HG02840 (cell line): ENCODE results near the gene TRABD2B.

Experiments used
- ATAC-seq: cut with Tn5 transposase; IDR thresholded peaks from one replicate; pipeline ENCODE4 v1.9.1; 2021; ENCODE audit warnings: mild to moderate bottlenecking, moderate library complexity, moderate number of reproducible peaks; ENCODE audit not compliant: unreplicated experiment, low FRiP score

Gene TRABD2B

DNA sequence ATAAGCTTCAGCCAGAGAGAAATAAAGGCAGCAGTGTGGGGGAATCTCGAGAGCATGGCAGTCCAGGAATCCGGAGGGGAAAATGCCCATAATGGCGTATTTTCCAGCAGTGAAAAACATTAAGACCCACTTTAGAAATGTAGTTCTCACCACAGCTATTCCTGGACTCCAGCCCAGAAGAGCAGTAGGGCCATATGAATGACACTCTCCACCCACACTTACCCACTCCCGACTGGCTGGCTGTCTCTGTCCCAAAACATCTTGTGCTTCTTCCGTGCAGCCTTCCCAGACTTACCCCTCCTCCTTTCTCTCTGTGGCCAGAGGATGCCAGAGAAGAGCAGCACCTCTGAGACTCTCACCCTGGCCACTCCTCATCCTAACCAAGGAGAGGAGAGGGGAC lies 56.4 kb downstream of the TRABD2B start:
- ATAC-seq = no peak

DNA sequence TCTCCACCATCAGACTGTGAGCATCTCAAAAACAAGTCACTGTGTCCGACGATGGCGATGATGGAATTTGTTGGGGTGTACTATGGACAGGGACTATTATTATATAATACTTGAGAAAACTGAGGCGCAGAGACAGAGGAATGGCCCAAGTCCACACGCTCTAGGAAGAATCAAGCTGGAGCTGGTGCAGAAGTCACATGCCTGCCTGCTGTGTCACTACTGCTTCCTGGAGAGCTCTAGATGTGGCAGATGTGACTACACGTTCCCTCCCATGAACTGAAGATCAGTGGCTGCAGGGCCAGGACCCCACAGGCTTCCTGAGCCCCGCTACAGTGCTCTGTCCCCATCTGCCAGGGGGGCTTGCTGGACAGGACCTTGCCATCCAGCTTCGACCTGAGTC lies 56.9 kb downstream of the TRABD2B start:
- ATAC-seq = no peak

DNA sequence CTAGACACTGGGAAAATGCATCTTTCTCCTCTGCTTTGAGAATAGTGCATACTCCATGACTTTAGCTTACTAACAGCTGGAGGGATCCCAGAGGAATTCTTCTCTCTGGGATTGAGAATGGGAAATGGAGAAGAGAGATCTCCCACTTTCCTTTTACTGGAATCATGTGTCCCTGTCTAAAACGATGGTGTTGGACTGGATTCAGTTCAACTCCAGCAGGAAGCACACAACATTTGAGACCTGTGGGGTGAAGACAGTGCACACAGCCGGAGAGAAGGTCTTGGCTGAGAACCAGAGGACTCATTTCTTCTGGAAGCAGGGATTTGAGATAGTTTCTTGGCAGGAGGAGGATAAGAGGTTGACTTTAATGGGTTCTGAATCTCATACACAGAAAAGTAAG lies 58.7 kb downstream of the TRABD2B start:
- no peak for ATAC-seq

DNA sequence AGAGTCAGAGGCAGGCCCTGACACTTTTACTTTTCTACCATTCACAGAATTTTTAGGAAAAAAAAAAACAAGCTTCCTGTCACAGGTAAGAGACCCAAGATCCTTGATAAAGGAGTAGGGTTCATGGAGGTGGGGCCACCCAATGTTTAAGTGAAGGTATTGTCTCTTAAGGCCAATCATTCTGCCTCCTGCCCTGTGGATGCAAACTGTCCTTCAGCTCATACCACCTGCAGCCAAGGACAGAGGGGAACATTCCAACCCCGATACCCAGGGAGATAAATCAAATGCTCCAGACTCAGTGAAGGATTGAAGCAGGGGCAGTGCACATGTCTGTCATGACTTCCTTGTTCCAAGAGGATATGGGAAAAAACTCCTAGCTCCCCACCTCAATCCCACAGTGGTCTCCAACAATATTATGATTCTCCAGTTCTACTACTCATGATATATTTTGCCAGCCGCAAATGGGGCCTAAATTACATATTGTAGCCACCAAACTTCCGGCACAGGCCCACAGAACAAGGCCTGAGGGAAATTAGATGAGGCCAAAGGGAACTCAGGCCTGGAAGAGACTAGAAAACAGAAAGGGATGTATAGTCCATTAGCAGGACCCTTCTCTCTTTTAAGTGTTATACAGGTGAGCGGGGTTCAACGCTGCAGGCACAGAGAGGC lies 59.5 kb downstream of the TRABD2B start:
- no peak for ATAC-seq

DNA sequence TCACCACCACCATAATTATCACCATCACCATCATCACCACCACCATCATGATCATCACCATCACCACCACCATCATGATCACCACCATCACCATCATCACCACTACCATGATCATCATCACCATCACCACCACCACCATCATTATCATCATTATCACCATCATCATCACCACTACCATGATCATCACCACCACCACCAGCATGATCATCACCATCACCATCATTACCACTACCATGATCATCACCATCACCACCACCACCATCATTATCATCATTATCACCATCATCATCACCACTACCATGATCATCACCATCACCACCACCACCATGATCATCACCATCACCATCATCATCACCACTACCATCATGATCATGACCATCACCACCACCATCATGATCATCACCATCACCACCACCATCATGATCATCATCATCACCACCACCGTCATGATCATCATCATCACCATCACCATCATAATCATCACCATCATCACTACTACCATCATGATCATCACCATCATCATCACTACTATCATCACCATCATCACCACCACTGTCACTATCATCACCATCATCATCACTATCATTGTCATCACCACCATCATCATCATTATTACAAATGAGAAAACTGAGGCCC lies 60.2 kb downstream of the TRABD2B start:
- no peak for ATAC-seq

DNA sequence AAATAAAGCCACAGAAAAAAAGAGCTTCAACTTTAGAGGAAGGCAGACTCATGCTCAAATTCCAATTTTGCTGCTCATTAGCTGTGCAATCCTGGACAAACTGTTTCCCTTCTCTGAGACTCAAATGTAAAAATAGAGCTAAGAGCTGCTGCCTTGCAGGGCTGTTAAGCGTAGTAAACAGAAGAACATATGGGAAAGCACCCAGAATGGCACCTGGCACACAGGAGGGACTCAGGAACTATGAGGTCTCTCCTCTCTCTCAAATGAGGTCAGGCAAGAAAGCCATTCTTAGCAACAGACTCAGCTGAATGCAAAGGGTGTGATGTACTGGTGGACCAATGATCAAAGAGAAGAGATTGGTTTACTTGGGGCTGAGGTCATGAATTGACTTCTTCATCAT lies 61.3 kb downstream of the TRABD2B start:
- no peak for ATAC-seq

DNA sequence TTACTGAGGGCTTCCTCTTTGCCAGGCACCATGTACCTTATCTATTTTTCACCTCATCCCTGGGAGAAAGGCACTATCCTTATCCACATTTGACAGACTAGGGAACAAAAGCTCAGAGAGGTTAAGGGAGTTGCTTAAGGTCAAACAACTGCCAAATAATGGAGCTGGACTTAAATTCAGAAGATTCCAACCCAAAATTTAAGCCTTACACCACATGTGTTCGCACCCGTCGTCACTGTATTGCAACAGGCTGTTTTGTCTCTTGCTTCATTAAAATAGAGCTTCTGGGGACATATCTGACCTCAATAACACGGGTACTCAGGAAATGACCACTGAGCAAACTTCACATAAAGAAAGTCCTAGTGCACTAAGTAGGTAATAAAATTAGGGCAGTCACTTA lies 62.0 kb downstream of the TRABD2B start:
- no peak for ATAC-seq

DNA sequence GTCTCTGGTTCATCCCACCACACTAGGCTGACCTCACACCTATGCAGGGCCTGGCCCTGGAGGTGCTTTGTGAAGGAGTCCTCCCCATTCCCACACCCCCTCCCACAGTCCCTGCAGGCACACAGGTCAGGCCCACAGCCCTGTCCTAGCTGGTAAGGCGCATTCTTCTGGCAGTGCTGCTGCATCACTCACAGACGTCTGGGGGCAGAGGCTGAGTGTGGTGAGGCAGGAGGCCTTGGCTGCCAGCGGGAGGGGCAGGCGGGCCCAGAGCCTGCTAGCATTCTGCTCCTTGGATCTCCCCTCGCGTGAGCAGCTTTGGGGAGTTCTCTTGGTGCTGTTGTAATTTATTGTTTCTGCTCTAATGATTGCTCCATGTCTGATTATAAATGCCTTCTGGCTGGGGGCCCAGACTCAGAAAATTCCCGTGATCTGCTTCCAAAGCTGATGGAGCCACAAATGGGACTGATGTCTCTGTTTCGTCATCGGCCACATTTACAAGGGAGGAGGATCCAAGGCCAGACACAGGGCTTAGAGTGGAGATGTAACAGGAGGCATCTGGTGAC lies 62.9 kb downstream of the TRABD2B start:
- ATAC-seq = no peak

DNA sequence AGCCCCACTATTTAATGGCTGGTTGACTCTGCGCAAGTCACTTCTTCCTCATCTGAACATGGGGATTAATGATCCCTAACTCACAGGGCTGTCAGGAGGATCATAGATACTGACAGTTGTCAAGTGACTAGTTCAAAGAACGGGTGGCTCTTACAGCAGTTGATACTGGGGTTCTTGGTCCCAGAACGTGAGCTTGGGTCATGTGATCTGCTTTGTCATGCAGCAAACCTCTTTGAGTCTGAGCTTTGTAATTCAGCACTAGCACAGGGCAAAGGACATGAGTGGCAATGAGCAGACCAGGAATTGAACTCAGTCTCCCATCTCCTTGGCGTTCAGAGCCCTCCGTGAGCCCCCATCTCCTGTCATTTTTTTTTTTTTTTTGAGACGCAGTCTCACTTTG lies 64.4 kb downstream of the TRABD2B start:
- no peak for ATAC-seq

DNA sequence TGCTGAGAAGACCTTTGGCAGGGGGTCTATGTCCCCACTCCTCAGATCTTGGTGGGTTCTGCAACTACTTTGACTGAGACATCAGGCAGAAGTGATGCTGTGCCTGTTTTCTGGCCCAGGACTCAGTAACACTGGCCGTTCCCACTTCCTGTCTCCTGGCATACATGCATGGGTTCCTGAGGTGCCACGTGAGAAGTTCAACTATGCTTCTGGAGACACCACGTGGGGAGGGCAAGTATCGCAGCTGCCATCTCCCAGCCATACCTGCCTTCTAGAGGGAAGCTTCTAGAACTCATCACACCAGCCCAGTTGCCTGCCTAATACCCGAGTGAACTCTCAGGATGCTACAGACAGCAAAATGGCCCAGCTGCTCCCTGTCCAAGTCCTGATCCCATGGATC lies 65.8 kb downstream of the TRABD2B start:
- ATAC-seq = no peak

DNA sequence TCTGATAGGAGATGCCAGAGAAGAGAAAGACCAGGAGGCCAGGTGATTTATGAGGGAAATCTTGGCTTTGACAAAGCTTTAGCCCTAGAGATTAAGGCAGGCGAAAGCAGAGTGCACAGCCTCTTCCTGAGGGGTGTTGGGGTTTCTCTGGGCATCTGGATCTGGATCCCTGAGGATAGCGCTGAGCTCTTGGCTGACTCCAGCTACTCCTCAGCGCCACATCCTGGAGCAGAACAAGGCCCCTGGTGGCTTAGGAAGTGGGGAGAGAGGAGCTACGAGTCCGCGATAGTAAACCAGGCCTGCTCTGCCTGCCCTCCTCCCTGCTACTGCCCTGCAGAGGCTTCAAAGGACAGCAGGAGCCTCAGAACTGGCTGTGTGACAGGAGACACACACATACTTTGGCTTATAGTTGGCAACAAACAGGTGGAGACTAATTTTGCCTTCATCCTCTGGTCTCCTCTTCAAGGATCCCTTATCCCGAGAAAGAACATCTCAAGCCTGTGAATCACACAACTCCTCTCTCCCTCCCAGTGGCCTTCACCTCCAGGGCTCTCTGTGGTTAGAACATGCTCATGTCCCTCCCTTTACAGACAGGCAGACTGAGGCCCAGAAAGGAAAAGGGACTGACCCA lies 66.9 kb downstream of the TRABD2B start:
- no peak for ATAC-seq

DNA sequence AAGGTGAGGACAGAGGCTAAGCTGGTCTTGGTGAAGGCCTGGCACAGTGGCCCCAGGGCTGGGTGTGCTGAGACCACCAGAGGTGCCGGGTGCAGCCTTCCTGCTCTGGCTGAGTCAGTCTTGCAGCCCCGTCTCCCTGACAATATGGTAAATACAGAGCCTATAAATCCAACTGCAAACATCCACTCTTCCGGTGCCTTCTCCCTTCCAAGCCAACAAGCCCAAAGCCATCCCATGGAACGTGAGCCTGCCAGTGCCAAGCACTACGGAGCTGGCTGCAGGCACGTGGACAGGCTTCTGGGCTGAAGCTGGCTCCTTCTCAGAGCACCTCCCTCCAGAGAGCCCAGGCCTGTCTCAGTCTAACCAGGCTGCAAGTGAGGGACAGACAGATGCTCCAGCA lies 70.0 kb downstream of the TRABD2B start:
- no peak for ATAC-seq

DNA sequence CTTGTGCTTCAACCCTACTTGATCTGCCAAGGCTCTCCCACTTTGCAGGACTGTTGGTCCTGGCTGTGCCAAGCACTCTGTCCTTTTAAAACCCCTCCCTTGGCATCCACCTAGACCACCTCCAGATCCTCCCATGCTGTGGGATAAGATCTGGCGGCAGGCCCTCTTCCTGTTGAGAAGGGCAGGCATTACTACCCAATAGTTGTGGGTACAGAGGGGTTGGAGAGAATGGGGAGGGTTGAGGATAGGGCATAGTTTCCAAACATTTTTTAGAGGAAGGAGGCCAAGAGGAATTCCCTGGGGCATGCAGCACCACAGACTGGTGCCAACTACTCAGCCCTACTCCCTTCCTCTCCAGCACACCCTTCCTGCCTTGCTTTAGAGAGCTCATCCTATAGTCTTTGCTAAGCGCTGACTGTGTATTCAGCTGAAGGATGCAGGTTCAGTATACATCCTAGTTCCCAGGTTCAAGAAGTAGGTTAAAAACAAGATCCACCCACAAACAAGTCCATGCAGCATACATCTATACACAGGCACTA lies 70.7 kb downstream of the TRABD2B start:
- no peak for ATAC-seq

DNA sequence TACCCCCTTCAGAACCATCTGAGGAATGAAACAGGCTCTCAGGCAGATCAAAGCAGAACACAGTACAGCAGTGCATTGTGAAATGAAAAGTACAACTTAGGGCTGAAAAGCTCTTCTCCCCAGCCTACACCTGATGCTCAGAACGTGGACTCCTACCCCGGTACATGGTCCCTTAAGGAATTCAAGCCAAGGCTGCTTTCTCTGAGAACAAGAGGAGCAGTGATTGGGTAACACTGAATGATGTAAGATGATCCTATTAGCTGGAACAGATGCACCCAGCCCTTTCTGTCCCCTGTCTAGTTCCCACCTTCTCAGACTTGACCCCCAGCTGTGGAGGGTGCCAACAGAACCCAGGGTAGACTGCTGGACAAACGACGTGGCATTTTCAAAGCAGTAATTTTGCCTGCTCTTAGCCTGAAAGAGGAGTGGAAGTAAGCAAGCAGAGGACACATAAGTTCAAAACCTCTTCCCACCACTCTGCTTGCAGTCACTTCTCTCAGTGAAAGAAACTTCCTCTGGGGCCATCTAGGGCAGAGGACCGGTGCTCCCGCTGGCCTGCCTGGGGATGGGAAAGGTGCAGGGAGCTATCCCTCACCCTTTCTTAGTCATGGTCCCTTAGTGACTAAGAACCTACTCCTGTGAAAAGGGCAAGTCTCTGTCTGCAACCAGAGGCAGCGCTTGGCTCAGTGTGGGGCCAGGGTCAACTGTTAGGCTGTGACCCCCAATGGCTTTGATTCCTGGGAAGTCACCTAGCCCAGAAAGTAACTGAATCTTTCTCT lies 72.7 kb downstream of the TRABD2B start:
- ATAC-seq = no peak

DNA sequence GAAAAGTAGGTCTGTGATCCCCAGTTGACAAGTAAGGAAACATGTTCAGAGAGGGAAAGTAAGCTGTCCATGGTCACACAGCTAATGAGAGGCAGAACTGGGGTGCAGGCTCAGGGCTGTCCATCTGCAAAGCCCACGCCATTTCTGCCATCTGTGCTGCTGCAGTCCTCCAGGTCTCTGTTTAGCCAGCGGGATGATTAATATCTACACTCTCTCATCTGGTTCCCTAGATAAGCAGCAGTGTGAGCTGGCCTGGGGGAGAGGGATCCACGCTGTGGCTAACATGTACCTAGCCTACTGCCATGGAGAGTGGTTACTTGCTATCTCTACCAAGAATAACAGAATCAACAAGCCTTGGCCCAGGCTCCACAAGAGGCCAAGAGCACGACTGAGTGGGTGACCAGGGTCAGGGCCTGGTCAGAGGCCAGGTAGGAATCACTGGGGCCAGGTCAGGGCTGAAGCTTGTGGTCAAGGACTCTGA lies 75.2 kb downstream of the TRABD2B start:
- ATAC-seq = no peak

DNA sequence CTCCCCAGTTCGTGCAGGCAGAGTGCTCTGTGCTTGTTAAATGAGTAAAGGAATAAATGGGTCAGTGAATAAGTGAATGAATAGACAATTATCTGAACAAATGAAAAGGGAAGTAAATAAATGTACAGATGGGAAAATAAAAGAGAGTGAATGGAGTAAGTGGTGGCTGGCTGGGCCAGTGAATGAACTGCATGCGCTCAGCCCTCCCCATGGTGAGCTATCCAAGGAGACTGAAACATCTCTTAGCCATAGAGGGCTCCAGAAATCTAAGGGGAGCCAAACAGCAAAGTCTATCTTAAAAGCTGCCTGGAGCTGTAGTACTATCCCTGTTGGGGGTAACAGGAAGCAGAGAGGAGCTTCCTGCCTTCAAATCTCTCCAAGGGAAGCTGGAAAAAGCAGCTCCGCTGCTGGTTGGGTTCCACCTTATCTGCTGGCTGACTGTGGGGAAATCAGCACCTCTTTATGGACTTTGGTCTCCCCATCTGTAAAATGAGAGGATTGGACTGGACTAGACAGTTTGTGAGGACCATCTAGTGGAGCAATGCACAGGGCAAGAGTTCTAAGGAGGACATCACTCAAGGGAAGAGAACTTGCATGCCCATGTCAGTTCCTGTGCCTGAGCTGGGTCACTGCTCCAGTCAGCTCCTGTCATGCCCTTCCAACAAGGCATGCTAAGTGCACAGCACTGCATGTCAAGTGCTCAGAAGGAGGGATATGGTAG lies 77.9 kb downstream of the TRABD2B start:
- no peak for ATAC-seq

DNA sequence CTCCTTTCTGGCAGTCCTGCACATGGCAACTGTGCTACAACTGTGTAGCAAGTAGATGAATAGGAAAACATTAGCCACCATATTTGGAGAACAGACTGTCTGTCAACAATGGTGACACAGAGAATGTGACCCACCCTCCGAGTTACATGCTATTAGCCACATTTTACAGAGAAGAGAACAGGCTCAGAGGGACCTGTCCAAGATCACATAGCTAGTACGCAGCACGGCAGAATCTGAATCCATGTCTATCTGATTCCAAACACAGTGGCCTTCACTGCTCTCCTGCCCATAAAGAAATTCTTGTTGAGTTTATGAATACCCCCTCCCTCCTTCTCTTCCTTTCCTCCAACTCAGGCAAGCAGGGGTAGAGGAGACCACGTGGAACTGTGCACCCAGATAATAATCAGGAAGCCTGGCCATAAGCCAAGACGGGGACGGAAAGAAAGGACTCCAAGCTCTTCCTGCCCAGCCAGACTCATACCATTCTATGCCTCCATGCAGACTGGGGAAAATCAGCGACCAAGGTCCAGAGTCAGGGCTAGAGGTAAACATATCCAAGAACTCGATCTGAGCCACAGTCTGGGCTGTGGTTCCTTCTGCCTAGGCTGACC lies 78.8 kb downstream of the TRABD2B start:
- no peak for ATAC-seq

DNA sequence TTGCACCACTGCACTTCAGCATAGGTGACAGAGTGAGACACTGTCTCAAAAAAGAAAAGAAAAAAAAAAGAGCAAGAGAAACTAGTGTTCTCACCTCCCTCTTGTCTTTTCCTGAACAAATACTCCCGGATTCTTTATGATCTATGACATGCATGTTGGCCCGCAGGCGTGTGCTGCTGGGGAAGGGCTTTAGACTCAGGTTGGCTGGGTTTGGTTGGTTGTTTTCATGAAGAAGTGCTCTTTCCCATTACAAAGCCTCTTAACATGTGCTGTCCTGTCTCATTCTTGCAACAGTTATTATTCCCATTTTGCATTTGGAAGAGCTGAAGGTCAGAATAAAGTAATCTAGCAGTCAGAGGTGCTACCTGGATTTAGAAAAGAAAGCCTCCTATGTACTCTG lies 79.5 kb downstream of the TRABD2B start:
- no peak for ATAC-seq

DNA sequence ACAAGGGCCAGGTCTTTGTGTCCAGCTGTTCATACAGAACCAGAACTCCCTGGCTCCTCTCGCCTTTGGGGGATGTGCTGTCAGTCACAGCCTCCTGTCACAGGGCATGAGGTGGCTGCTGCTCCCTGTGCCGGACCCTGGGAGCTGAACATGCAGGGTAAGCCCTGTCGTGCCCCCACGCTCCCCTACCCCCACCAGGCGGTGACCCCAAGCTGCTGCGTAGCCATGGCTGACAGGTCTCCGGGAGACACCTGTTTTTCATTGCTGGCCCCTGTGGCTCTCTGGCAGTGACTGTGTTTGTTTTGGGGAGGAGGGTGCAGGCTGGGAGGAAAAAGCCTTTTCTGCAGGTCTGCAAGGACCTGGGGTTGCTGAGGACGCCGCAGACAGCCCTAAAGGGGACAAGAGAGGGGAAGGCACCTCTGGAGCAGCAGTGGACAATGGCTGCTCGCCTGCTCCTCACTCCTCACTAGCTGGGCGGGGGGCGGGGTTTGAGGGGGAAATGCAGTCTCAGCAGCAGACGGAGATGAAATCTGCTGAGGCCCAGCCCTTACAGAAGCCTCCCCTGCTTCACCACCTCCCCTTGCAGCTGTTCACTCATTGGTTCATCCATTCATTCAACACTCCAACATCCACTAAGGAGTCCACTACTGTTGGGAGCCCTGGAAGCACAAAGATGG lies 81.4 kb downstream of the TRABD2B start:
- ATAC-seq = no peak
